Cardiac muscle cell (in vitro differentiated cells and primary cell): ENCODE measurements around the gene ZAP70. TPM values are rescaled to one million over a fixed set of nuclear protein-coding genes. Genes with fewer than 3 reads are reported as not detected.

ENCODE experiments used
- DNase-seq, 2 donors: peaks; one replicate each; pipeline versions ENCODE4 v3.0.0 to v3.0.0-alpha.2; 2010 to 2017; ENCODE audit warnings: low read depth in 1 of 2, low spot score in 1 of 2
- H3K27ac ChIP-seq: fragments of 200-600 bp; sonication (generic); 2 replicates; pipeline ENCODE4 v1.5.1; 2016
- H3K27me3 ChIP-seq: fragments of 200-600 bp; sonication (generic); 2 replicates; pipeline ENCODE4 v1.6.0; 2016; ENCODE audit warnings: control low read depth
- H3K36me3 ChIP-seq: fragments of 200-600 bp; sonication (generic); 2 replicates; pipeline ENCODE4 v1.5.1; 2016; ENCODE audit warnings: control low read depth
- H3K4me1 ChIP-seq: fragments of 200-600 bp; sonication (generic); 2 replicates; pipeline ENCODE4 v1.8.1; 2017; ENCODE audit warnings: low read depth, mild to moderate bottlenecking, mixed run types
- H3K4me3 ChIP-seq: fragments of 200-600 bp; sonication (generic); 2 replicates; pipeline ENCODE4 v1.5.1; 2016; ENCODE audit warnings: mild to moderate bottlenecking
- H3K9me3 ChIP-seq: fragments of 200-600 bp; sonication (generic); 2 replicates; pipeline ENCODE4 v1.5.1; 2017; ENCODE audit warnings: low read depth, mild to moderate bottlenecking, control low read depth
- polyA plus RNA-seq: library from polyadenylated mRNA; unstranded; fragments of >200 nt; fragmentation: Nextera tagmentation; extraction: Ambion mirVana; gene quantifications from 2 replicates; pipeline ENCODE4 v1.2.1, GENCODE V29; 2016
- total RNA-seq: library from RNA; depleted of rRNA; stranded (reverse); fragments of >200 nt; gene quantifications from 2 replicates; pipeline ENCODE4 v1.2.3, GENCODE V29; 2016
- TF ChIP-seq, protein P1 (sequence below): IDR thresholded peaks from 2 replicates; pipeline ENCODE4 v1.5.1; 2012; ENCODE audit warnings: low read depth, mild to moderate bottlenecking, low read length

ZAP70 gene
- total and polyA plus RNA-seq, 2 experiments from 2014 or later = 3.5 to 7.3 TPM

DNA sequence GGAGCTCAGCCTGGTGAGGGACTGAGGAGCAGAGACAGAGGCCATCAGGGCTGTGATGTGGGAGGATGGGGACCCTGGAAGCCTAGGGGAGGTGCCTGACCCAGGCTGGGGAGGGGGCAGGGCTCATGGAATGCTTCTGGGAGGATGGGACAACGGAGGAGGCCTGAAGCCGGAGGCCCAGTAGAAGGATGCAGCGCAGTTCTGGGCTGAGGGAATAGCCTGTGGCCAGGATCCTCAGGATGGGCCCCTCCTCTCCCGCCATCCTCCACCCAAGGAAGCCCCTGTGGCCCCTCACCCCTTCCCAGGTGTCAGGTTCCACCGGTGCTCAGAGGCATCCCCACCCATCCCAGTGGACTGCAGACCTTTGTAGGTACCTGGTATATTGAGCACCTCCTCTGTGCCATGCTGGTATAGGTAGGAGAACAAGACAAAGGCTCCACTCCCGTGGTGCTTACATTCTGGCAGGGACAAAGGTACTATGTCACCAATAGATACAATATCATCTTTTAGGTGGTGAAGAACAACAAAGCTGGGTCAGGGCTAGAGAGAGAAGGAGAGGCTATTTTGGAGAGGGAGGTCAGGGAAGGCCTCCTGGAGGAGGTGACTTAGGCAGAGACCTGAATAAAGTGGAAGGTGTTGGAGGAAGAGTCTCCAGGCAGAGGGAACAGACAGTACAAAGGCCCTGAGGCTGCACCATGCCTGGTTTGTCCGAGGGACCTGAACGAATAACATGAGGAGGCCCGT lies 2.7 kb downstream of the ZAP70 start:
- H3K27me3 ChIP-seq = no peaks in the 10 kb centered on the region
- no peaks in the 10 kb centered on the region for H3K36me3 ChIP-seq
- peaks cover 6% of the 10 kb centered on the region for H3K4me1 ChIP-seq
- DNase-seq = no peak
- H3K27ac ChIP-seq = no peak overlapping the region
- H3K4me3 ChIP-seq = no peak overlapping the region
- TF ChIP-seq, protein P1, sequence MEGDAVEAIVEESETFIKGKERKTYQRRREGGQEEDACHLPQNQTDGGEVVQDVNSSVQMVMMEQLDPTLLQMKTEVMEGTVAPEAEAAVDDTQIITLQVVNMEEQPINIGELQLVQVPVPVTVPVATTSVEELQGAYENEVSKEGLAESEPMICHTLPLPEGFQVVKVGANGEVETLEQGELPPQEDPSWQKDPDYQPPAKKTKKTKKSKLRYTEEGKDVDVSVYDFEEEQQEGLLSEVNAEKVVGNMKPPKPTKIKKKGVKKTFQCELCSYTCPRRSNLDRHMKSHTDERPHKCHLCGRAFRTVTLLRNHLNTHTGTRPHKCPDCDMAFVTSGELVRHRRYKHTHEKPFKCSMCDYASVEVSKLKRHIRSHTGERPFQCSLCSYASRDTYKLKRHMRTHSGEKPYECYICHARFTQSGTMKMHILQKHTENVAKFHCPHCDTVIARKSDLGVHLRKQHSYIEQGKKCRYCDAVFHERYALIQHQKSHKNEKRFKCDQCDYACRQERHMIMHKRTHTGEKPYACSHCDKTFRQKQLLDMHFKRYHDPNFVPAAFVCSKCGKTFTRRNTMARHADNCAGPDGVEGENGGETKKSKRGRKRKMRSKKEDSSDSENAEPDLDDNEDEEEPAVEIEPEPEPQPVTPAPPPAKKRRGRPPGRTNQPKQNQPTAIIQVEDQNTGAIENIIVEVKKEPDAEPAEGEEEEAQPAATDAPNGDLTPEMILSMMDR = no peak
- H3K9me3 ChIP-seq = no peaks in the 10 kb centered on the region

DNA sequence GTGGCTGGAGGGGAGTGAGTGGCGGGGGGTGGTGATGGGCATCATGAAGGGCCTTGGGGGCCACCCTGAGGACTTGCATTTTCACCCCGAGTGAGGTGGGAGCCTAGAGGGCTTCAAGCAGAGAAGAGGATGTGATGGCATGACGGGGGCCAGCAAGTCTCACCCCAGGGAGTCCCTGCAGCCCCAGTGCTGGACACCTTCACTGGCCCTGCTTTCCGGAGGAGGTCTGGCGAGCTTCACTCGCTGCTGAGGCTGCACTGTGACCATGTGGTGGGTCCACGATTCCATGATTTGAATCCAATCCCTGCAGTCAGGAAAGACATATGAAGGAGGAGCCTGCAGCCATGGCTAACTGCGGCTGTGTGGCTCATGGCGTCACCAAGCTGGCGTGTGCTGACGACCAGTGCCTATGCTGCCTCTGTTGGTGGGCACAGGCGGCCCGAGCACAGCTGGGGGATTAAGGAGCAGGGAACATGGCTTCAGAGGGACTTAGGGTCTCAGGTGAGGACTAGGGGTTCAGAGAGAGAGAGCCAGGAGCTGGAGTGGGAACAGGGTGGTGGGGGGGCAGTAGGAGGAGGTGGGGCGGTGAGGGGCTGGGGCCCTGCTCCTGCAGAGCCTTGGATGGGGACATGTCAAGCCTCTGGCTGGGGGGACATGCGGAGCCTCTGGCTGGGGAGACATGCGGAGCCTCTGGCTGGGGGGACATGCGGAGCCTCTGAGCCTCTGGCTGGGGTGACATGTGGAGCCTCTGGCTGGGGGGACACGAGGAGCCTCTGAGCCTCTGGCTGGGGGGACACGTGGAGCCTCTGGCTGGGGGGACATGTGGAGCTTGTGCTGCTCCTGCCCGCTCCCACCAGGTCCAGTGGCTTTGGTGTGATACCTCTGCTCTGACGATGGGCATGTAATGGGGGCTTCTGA lies 3.6 kb downstream of the ZAP70 start:
- Histone ChIP-seq H3K27ac (no peak overlapping the region), H3K36me3 (no peaks in the 10 kb centered on the region), H3K27me3 (no peaks in the 10 kb centered on the region), H3K9me3 (no peaks in the 10 kb centered on the region), H3K4me1 (peaks cover 6% of the 10 kb centered on the region), H3K4me3 (no peak overlapping the region)
- TF ChIP-seq, protein P1 = no peak
- no peak for DNase-seq

DNA sequence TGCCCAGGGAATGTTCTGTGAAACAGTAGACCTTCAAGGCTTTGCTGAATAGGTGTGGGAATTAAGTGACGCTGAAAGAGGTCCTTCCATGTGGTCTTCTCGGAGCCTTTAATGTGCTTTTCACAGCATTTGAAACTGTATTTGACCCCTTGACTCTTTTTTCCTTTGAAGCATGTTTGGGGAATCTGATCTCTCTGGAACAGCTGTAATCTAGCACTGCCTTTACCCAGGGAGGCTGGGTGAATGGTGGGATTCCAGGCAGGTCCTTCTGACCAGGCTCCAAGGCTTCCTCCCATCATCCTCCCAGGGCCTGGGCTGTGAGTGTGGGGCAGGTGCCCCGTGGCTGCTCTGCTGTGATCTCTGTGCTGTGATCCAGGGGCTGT lies 4.2 kb downstream of the ZAP70 start:
- Histone ChIP-seq H3K36me3 (no peaks in the 10 kb centered on the region), H3K4me1 (peaks cover under 1% of the 10 kb centered on the region), H3K27ac (no peak overlapping the region), H3K27me3 (no peaks in the 10 kb centered on the region), H3K4me3 (no peak overlapping the region), H3K9me3 (no peaks in the 10 kb centered on the region)
- no peak for DNase-seq
- TF ChIP-seq, protein P1 = no peak

DNA sequence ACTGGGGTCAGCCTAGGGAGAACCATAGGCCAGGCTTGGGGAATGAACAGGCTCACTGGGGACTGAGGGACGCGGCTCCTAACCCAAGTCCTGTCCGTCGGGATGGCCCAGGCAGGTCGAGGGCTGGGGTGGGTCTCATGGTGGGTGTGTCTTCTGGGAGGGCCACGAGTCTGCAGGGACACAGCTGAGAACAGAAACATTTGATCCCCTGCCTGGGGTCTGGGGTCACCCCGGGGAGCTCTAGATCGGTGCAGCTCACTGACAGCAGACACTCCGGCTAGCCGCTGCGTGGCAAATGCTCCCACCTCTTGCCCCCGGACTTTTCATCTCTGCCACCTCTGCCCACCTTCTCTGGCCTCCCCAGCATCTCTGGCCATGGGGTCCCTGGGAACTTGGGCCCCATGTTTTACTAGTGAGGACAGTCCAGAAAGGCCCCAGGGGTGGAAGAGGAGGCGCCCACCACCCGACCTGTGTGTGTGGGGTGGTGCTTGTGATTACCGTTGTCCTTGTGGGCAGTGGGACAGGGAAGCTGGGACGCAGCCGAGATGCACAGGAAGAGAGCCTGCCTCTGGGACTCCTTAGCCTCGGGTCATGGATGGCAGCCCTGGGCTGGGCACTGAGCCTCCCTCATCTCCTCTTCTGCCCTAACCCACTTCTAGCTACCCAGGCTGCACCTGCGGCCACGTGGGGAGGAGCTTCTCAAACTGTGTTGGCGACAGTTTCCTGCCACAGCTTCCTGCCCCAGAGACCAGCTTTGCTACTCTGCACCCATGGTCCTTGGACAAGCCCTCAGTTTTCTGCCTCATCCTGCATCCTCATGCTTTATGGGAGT lies 4.9 kb downstream of the ZAP70 start:
- Histone ChIP-seq H3K4me1 (no peaks in the 10 kb centered on the region), H3K9me3 (no peaks in the 10 kb centered on the region), H3K4me3 (no peak overlapping the region), H3K27ac (no peak overlapping the region), H3K27me3 (no peaks in the 10 kb centered on the region), H3K36me3 (no peaks in the 10 kb centered on the region)
- no peak for DNase-seq
- TF ChIP-seq, protein P1 = no peak

DNA sequence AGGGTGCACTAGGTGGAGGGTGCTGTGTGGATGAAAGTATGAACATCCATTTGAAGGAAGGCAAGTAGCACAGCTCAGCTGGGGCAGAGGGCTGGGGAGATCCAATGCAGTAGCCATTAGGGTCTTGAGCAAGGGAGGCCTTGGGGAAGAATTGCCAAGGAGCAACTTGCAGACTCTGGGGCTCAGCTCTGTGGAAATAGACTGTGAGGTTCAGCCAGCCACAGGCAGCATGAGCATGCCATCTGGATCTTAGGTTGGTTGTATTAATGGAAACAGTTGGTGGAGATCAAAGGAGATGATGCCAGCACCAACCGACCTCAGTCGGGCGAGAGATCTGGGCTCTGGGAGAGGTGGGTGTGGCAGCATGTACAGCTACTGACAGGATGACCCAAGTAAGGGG lies 5.6 kb downstream of the ZAP70 start:
- no peak for DNase-seq
- no peaks in the 10 kb centered on the region for H3K36me3 ChIP-seq
- no peaks in the 10 kb centered on the region for H3K9me3 ChIP-seq
- no peaks in the 10 kb centered on the region for H3K27me3 ChIP-seq
- no peaks in the 10 kb centered on the region for H3K4me1 ChIP-seq
- H3K4me3 ChIP-seq = no peak overlapping the region
- no peak overlapping the region for H3K27ac ChIP-seq
- TF ChIP-seq, protein P1 = no peak
